Activated effector memory CD4-positive, alpha-beta T cell treated with Interleukin-2 at 50 U/mL for 16 hours (primary cell): ENCODE results near the gene FRAT2.

Experiments
- DNase-seq: peaks from one replicate; pipeline ENCODE4 v3.0.0-alpha.2; 2020

FRAT2 gene

DNA sequence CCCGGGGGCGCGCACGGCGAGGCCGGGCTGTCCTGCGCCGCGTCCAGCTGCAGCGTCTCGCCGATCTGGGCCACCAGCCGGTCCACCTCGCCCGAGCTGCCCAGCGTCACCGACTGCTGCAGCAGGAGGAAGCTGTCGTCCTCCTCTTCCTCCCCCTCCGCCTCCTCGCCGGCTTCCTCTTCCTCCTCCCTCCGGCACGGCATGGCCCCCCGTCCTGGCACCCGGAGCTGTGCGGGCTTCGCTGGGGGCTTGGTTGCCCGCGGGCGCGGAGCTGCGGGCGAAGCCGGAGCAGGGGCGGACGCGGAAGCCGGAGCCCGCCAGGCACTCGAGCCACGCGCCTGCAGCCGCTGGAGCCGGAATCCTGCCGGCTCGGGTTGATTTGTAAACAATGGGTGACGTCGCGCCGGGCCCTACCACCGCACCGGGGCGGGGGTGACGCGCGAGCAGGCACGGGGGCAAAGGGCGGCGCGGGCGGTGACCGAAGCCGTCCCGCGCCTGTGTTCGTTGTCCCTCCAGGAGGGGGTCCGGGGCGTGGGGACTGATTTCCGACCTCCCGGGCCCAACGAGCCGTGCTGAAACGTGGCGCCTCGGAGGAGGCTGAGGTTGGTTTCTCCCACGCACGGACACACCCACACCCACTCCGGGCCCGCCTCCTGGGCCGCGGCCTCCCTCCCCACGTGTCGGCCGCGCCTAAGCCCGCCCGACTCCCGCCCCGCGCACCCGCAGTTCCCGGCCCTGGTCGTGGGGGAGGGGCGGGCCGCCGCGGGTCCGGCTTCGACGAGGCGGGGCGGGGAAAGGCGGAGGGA is at the start of gene FRAT2:
FRAT2 (minus strand) TSS at position 360 of the 806 bp plus-strand sequence; CDS start at position 203, 157 bp downstream.
- peak; percentile 84 for DNase-seq

GRCh38 chr10:97384156-97384555 is 49.6 kb upstream of the FRAT2 start:
- DNase-seq = no peak

- no peak for DNase-seq
Observed at GRCh38 chr10:97383159-97383558, 48.6 kb upstream of the FRAT2 start.

DNA sequence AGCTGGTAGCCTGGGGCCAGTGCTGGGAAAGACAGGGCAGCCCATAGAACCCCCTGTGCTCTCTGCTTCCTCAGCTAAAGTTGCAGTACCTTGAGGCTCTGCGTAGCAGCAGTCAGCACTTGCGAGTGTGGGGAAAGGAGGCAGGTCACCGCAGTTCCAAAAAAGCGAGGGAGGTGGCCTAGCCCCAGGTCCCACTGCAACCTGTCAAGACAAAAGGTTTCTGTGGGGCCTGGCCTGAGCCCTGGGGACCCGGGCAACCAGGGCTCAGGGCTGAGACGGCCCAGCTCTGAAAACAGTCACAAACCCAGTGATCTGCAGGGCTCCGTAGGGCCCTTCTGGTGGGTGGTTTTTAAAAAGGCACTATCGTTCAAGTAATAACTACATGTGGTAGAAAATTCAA is 47.1 kb upstream of the FRAT2 start:
- DNase-seq = no peak

- no peak for DNase-seq
Observed at GRCh38 chr10:97380516-97380915, 46.0 kb upstream of the FRAT2 start.

DNA sequence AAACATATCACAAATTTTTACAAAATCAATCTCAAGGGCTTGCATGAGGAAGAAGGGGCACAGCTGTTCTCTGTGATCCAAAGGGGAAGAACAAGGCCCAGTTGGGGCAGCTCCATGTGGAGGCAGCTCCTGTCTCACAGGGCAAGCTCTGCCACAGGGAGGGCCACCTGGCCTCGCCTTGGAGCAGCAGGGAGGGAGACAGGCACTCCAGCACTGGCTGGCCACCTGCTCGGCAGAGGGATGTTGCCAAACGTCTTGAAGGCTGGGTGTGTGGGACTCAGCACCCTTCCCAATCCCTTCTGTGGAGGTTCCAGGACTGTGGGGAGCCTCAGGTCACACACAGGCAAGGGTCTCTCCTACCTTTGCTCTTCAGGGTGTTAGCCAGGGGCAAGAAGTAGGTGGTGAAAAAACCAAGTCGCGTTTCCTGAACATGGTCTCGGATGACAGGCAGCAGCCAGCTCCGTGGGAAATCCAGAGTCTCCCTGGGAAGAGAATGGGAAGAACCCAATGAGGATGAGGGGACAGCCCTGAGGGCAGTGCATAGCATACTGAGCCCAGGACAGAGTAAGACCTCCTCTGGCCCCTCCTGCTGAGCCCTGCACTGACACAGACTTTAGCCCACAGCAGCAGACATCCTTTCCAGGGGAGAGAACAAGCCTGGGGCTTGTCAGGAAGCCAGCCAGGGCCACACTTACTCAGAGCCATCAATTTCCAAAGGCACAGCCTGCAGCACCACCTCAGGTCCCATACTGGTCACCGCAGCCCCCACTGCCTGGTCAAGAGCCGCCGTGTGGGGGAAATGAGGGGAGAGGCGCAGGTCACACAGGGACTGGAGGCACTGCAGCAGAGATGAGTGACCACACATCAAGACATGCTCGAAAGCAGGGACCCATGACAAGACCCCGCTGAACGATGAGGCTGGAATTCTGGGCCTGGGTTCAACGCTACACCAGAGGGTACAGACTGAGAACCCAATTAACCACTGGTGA is 44.7 kb upstream of the FRAT2 start:
- no peak for DNase-seq

DNA sequence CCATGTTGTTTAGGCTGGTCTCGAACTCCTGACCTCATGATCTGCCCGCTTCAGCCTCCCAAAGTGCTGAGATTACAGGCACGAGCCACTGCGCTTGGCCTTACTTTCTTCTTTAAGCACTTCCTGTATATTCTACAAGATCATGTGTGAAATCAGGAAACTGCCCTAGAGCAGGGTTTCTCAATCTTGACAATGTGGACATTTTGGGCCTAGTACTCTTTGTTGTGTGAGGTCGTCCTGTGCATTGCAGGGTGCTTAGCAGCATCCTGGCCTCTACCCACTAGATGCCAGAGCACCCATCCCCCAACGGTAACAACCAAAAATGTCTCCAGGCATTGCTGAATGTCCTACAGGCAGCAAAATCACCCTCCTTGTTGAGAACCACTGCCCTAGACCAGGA is 41.9 kb upstream of the FRAT2 start:
- DNase-seq = no peak

GRCh38 chr10:97373456-97373855 is 38.9 kb upstream of the FRAT2 start:
- DNase-seq = no peak

- DNase-seq = no peak
Observed at GRCh38 chr10:97372233-97372875, 37.8 kb upstream of the FRAT2 start.

- DNase-seq = no peak
Observed at GRCh38 chr10:97371696-97372095, 37.2 kb upstream of the FRAT2 start.

- no peak for DNase-seq
Observed at GRCh38 chr10:97367126-97367649, 32.7 kb upstream of the FRAT2 start.

DNA sequence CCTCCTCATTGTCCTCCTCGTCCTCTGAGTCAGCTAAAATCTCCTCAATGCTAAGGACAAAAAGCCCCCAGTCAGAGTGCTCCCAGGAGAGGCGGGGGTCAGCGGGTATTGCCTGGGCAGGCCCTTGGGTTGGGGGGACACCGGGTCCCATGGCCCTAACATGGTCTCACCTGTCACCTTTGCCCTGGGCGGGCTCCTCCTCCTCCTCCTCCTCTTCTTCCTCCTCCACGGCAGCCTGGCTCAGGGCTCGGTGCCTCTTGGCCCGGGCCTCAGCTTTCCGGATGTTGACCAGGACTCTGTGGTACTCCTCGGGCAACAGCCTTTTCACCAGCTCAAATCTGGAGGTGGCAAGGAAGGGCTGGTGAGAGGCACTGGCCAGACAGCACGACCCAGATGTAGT is 32.0 kb upstream of the FRAT2 start:
- DNase-seq = no peak

DNA sequence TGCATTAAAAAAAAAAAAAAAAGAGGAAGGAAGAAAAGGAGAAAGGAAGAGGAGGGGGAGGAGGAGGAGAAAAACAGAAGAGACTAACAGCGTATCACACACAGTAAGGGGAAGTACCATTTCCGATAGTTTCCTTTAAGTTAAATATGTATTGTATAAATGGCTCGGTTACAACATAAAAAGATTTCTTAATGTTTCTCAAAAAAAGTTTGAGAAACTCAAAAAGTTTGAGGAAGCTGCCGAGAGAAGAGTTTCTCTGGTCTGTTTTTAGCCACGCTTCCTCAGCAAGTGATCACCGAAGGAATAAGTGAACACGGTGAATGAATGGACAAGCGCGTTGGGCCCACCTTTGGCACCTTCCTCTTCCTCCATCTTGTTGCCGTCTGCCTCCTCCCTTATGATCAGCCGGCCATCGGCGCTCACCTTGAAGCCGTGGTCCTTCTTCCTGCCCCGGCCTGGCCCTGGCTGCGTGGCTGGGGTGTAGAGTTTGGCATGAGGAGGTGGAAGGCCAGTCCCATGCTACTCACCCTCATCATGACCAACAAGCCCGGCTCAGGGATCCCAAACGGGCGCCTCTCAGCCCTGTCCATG is 31.3 kb upstream of the FRAT2 start:
- no peak for DNase-seq

- DNase-seq = no peak
Observed at GRCh38 chr10:97363071-97363470, 28.5 kb upstream of the FRAT2 start.

GRCh38 chr10:97362310-97363033 is 27.9 kb upstream of the FRAT2 start:
- DNase-seq = no peak

GRCh38 chr10:97361537-97361901 is 27.0 kb upstream of the FRAT2 start:
- DNase-seq = no peak

DNA sequence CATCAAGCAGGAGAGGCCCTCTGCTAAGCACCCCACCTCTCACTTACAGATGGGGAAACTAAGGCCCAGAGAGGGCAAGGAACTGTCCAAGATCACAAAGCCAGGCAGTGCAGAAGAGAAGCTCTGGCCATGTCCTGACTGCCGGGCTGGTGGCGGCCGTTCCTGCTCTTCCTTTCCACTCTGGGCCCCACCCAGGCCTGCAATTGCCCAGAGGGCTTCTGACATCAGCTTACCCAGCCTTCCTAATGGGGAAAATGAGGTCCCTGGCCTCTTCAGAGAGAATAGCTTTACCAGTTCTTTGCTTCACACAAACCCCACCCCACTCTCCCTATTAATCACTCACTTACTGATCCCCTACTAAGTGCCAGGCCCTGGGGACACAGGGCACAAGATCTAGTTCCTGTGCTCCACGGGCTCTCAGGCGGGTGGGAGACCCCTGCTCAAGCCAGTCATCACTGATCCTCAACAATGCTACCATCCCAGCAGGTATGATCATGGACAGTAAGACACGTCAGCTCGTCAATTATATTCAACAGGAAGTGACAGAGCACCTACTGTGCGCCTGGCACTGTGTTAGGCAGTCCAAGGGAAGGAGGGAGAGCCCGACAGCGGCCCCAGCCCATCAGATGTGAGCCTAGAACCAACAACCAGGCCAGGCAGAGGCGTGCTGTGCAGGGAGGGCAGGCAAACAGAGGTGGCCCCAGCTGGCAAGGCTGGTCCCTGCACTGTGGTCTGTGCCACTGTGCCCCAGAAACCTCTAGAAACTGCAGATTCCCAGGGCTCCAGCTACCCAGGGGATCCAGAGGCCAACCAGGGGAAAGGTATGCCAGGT is 26.4 kb upstream of the FRAT2 start:
- no peak for DNase-seq

GRCh38 chr10:97358781-97359180 is 24.3 kb upstream of the FRAT2 start:
- no peak for DNase-seq

GRCh38 chr10:97358349-97358748 is 23.8 kb upstream of the FRAT2 start:
- no peak for DNase-seq

DNA sequence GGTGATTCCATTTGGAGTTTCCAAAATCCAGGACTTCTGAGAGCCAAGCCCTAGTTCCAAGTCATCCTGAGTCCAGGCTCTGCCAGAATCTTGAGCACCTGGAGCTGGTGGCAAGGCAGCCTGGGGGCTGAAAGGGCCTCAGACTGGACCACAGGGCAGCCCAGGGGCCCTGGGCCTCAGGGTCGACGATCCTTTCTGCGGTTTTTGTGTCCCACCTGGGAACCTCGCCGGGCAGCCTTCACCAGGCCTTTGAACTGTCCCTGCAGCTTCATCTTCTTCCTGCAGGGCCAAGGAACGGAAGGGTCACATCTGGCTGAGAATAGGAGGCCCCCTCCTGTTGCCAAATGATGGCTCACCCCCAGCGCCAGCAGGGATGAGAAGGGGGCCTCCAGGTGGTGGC is 22.4 kb upstream of the FRAT2 start:
- no peak for DNase-seq

DNA sequence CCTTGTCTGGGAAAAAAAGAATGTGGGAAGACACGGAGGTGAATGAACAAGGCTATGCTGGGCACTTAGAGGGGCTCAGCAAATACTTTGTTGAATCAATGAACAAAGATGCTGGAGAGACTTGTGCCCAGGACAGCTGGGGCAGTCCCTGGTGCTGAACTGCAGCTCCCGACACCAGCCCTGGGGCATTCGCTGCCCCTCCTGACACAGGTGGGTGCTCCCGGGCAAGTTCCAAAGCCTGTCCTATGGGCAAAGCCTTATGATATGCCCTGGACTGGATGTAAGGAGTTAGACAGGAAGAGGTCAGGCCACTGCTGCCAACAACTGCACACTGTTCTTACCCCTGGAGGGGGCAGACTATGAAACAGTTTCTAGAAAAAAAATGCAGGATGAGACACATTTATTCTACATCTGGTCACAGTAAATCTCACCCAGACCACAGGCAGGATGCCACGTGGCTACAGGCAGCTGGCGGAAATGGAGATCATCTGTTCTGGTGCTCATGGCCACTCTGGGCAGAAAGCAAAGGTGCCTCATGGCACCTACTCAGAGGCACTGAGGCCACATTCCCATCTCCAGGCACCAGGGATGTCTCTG is 21.9 kb upstream of the FRAT2 start:
- DNase-seq = no peak
